ENCODE results near the gene OASL. TPM values are rescaled to one million over a fixed set of nuclear protein-coding genes. Genes with fewer than 3 reads are reported as not detected.
A peak's percentile ranks its signal among the peaks of the same experiment; 100 is the strongest.

The OASL gene
- total RNA-seq, 1 experiment from 2014 or later: 1.7 TPM

DNA sequence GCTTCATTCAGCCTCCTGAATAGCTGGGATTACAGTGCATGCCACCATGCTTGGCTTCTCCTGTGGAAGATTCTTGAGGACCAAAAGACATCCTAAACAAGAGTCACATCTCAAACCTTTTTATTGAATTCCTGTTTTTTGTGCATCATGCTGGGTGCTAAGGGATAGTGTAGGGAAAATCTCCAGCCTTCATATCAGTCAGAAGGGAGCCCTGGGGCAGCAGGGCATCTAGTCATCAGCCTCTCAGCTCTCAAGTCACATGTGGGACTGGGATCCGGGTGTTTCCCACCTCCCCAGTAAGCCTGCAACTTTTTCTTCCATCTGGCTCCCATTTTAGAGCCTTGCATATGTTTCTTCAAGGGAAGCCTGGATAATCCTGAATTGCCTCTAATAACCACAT lies 25.1 kb upstream of the OASL start:
- TF ChIP-seq CTCF (conservative IDR thresholded peaks at IDR 0.05) (no peak), EZH2 (IDR thresholded peaks at IDR 0.05; ENCODE audit: low read depth) (no peak)
- no peak for DNase-seq
- ChIA-PET CTCF (no interaction called here), POLR2A (ENCODE audit: unreplicated experiment) (no interaction called here)
- Histone ChIP-seq H3K36me3 (ENCODE audit: low read depth) (no peaks in the 10 kb centered on the region), H3F3A (ENCODE audit: insufficient read depth, low read depth) (no peaks in the 10 kb centered on the region; the same call in 1 of the 2 replicates), H3K4me2 (no peak overlapping the region), H3K79me2 (ENCODE audit: low read depth) (no peaks in the 10 kb centered on the region), H3K4me1 (replicated peaks; ENCODE audit: insufficient read depth) (0 out of 2 replicates have a peak, but pooled peaks cover 3% of the 10 kb centered on the region), H4K20me1 (ENCODE audit: insufficient read depth) (no peaks in the 10 kb centered on the region), H2AFZ (no peak overlapping the region), H3K9me3 (ENCODE audit: insufficient read depth, low read depth) (no peaks in the 10 kb centered on the region), H3K27me3 (ENCODE audit: insufficient read depth, low read depth) (no peaks in the 10 kb centered on the region), H3K4me3 (no peak overlapping the region), H3K9me2 (ENCODE audit: insufficient read depth) (no peaks in the 10 kb centered on the region), H3K27ac (no peak overlapping the region)
- BruUV-seq (replicated peaks): no TSS peak
- intact Hi-C loops (cut with micrococcal nuclease; ENCODE audit: unreplicated experiment): loop anchor here (10.0 kb wide), 1 partner anchor 621 kb away; no protein-coding TSS in a partner anchor

DNA sequence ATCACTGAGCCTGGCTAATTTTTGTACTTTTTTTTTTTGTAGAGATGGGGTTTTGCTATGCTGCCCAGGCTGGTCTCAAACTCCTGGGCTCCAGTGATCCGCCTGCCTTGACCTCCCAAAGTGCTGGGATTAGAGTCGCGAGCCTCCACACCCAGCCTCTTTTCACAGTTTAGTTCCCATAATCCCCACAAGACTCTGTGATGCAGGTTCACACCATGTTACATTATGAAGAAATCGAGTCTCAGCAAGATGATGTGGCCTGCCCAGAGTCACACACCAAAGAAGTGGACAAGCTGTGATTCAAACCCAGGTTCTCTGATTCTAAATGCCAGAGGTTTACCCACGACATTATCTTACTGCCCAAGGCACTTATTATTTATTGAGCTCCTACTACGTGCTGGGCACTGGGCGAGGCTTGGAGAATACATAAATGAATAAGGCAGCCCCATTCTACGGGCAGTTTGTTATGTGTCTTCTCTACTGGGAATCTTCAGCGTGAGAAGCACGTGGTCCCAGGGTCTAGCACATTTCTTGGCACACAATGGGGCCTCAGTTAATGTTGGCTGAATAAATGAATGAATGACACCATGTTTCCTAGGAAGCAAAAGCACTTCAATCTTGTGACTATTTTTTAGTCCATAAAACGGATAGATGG lies 23.5 kb upstream of the OASL start:
- no peak for TF ChIP-seq CTCF (conservative IDR thresholded peaks at IDR 0.05)
- TF ChIP-seq EZH2 (IDR thresholded peaks at IDR 0.05; ENCODE audit: low read depth): no peak
- intact Hi-C loops (cut with micrococcal nuclease; ENCODE audit: unreplicated experiment): loop anchor here (10.0 kb wide), 1 partner anchor 622 kb away; no protein-coding TSS in a partner anchor
- no peak overlapping the region for H2AFZ ChIP-seq
- DNase-seq: no peak
- H3K79me2 ChIP-seq (ENCODE audit: low read depth): no peaks in the 10 kb centered on the region
- no peaks in the 10 kb centered on the region for H3K27me3 ChIP-seq (ENCODE audit: insufficient read depth, low read depth)
- ChIA-PET CTCF (no interaction called here), POLR2A (ENCODE audit: unreplicated experiment) (no interaction called here)
- no peak overlapping the region for H3K27ac ChIP-seq
- H3F3A ChIP-seq (ENCODE audit: insufficient read depth, low read depth): no peaks in the 10 kb centered on the region; the same call in 1 of the 2 replicates
- H3K4me2 ChIP-seq: no peak overlapping the region
- H3K9me3 ChIP-seq (ENCODE audit: insufficient read depth, low read depth): no peaks in the 10 kb centered on the region
- H3K9me2 ChIP-seq (ENCODE audit: insufficient read depth): no peaks in the 10 kb centered on the region
- H4K20me1 ChIP-seq (ENCODE audit: insufficient read depth): no peaks in the 10 kb centered on the region
- 0 out of 2 replicates have a peak, but pooled peaks cover 3% of the 10 kb centered on the region for H3K4me1 ChIP-seq (replicated peaks; ENCODE audit: insufficient read depth)
- no peaks in the 10 kb centered on the region for H3K36me3 ChIP-seq (ENCODE audit: low read depth)
- BruUV-seq (replicated peaks): no TSS peak
- no peak overlapping the region for H3K4me3 ChIP-seq

DNA sequence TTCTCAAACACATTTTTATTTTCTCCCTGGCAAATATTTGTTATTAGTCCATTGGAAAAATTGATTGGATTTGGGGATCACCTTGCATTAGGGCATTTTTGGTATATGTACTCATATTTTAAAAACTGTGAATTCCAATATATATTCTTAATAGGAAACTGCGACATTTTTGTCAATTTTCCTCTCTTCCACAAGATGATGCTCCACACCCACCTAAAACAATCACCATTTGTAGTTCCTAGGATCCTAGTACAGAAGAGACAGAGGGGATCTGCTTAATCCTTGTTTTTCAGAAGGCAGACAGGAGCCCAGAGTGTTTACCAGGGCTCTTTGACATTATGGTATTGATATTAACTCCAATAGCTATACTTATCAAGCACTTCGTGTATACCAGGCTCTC lies 22.8 kb upstream of the OASL start:
- H3K9me2 ChIP-seq (ENCODE audit: insufficient read depth): no peaks in the 10 kb centered on the region
- H3K27me3 ChIP-seq (ENCODE audit: insufficient read depth, low read depth): no peaks in the 10 kb centered on the region
- ChIA-PET CTCF (no interaction called here), POLR2A (ENCODE audit: unreplicated experiment) (no interaction called here)
- no peaks in the 10 kb centered on the region for H4K20me1 ChIP-seq (ENCODE audit: insufficient read depth)
- H3K4me3 ChIP-seq: no peak overlapping the region
- no TSS peak for BruUV-seq (replicated peaks)
- DNase-seq: no peak
- H3K79me2 ChIP-seq (ENCODE audit: low read depth): no peaks in the 10 kb centered on the region
- TF ChIP-seq EZH2 (IDR thresholded peaks at IDR 0.05; ENCODE audit: low read depth) (no peak), CTCF (conservative IDR thresholded peaks at IDR 0.05) (peak; percentile 67)
- no peak overlapping the region for H3K27ac ChIP-seq
- H3K4me1 ChIP-seq (replicated peaks; ENCODE audit: insufficient read depth): 0 out of 2 replicates have a peak, but pooled peaks cover 3% of the 10 kb centered on the region
- H3K4me2 ChIP-seq: no peak overlapping the region
- no peaks in the 10 kb centered on the region for H3K9me3 ChIP-seq (ENCODE audit: insufficient read depth, low read depth)
- H2AFZ ChIP-seq: no peak overlapping the region
- no peaks in the 10 kb centered on the region for H3K36me3 ChIP-seq (ENCODE audit: low read depth)
- H3F3A ChIP-seq (ENCODE audit: insufficient read depth, low read depth): no peaks in the 10 kb centered on the region; the same call in 1 of the 2 replicates
- intact Hi-C loops (cut with micrococcal nuclease; ENCODE audit: unreplicated experiment): loop anchor here (1.0 to 10.0 kb wide), 4 partner anchors 49 to 623 kb away; no protein-coding TSS in a partner anchor
